Stimulated activated CD4-positive, alpha-beta T cell treated with anti-CD3 and anti-CD28 coated beads, Interleukin-1b, Interleukin-23, amount 100 ng/mL, for 48 hours (primary cell): ENCODE measurements around the gene ZNF787.
A peak's percentile ranks its signal among the peaks of the same experiment; 100 is the strongest.

Source experiments
- DNase-seq: peaks from one replicate; pipeline ENCODE4 v3.0.0-alpha.2; 2020

Gene ZNF787

GRCh38 chr19:56142897-56143434, 21.9 kb upstream of the ZNF787 start:
- no peak for DNase-seq

GRCh38 chr19:56142087-56142787, 21.1 kb upstream of the ZNF787 start:
- DNase-seq: no peak

DNA sequence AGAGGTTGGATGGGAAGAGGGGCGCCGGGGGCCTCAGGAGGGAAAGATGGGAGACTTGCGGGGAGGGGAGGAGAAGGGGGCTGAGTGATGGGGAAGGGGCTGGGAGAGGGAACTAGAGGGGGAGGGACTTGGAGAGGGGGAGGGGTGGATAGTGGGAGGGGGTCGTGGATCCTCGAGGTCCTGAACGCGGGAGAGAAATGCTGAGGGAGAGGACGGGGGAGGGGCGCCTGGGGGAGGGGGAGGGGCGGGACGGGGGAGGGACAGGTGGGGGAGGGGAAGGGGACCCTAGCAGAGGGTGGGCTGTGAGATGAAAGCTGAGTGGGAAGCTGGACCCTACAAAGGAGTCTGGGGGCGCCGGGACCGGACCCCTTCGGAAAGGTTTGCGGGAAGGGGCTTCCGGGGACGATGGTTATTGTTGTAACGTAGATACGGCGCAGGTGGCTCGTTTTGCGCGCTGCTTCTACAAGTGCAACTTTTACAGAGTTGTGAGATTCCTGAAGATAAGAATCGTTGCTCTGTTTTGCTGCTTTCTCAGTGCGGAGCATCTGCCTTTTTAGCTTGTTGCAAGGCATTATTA, 20.4 kb upstream of the ZNF787 start:
- DNase-seq: no peak

DNA sequence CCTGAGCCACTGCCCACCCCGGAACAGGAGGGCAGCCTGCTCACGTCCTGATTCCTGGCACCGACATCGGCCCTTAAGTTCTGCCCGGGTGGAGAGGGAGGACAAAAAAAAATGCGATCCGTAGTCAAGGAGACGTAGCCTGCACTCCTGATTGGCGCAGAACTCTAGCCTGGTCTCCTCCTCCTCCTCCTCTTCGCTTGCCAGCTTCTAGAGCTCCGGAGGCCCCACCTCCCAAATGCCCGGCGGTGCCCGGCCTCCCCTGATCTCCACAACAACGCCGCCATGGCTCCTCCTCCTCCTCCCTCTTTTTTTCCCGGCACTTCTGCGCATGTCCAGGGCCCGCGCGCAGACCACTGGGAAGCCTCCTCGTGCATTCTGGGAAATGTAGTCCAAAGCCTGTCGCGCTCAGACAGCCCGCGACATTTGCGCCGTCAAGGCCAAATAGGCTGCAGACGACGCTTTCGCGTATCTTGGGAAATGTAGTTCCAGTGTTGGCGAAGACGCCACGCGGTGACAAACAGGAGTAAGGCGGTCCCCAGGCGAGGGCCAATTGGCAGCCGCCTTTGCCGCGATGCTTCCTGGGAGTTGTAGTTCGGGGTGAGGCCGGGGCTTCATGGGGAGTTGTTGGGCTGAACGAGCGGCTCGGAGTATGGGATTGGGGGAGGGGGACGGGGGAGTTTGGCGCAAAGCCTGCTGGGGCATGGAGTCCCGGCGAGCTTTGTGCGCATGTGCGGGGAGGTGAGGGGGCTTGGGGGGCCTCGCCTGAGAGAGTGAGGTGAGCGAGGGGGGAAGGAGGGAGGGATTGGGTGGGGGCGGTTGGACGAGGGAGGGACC, 19.7 kb upstream of the ZNF787 start, which contains the start of gene ZNF444:
ZNF444 (plus strand) TSS at position 705 of the 834 bp plus-strand sequence. CDS start 5,625 bp downstream, outside the sequence.
- peak; percentile 99 for DNase-seq

DNA sequence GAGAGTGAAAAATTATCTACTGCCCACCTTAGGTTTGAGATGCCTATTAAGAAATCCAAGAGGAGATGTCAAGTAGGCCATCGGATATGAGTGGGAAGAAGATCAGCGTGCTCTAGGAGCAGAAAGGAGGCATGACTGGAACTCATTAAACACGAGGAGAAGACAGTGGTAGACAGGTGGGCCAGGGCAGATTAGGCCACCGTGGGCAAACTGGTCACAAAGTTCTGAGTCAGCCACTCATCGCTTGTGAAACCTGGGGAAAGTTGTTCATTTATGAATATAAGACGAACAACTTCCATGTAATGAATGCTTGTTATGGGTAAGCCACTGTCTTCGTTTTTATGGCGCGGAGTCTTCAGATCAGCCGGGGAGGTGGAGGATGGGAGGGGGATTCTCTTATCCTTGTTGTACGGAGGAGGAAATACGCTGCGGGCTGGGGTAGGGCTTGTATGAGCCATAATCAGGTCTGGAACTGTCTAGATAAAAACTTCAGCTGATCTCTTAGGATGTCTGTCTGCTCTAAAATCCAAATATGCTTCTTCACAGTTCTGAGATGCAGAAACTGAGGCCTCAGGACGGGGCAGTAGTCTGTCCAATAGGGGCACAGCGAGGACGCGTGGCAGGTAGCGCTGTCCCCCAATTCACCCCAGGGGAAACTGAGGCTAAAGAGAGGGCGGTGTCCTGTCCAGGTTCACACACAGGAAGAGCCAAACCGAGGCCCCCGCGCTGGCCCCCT, 18.9 kb upstream of the ZNF787 start:
- DNase-seq: peak; percentile 28

DNA sequence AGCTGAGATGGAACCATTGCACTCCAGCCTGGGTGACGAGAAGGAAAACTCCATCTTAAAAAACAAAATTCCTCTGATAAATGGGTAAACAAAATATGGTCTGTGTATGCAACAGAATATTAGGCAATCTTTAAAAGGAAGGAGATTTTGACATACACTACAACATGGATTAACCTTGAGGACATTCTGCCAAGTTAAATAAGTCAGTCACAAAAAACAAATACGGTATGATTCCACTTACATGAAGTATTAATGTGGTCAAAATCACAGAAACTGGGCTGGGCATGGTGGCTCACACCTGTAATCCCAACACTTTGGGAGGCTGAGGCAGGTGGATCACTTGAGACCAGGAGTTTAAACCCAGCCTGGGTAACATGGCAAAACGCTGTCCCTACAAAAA, 17.0 kb upstream of the ZNF787 start:
- no peak for DNase-seq

GRCh38 chr19:56137405-56137804, 16.3 kb upstream of the ZNF787 start:
- no peak for DNase-seq

DNA sequence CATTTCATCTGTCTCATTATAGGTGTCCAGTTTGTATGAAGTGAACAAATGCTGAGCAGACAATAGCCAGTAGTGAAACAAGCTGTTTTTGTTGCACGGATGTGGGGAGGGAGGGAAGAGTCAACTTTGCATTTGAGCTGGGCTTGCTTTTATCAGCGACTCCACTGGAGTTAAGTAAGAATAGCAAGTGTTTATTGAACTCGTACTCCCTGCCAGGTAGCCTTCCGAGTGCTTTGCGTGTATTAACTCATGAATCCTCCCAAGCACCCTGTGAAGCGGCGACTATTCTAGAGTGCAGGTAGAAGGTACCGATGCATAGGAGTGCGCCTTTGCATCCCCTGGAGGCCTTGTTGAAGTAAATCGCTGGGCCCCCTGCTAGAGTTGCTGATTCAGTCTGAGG, 15.3 kb upstream of the ZNF787 start:
- no peak for DNase-seq

GRCh38 chr19:56134654-56134921, 13.5 kb upstream of the ZNF787 start:
- DNase-seq: no peak

DNA sequence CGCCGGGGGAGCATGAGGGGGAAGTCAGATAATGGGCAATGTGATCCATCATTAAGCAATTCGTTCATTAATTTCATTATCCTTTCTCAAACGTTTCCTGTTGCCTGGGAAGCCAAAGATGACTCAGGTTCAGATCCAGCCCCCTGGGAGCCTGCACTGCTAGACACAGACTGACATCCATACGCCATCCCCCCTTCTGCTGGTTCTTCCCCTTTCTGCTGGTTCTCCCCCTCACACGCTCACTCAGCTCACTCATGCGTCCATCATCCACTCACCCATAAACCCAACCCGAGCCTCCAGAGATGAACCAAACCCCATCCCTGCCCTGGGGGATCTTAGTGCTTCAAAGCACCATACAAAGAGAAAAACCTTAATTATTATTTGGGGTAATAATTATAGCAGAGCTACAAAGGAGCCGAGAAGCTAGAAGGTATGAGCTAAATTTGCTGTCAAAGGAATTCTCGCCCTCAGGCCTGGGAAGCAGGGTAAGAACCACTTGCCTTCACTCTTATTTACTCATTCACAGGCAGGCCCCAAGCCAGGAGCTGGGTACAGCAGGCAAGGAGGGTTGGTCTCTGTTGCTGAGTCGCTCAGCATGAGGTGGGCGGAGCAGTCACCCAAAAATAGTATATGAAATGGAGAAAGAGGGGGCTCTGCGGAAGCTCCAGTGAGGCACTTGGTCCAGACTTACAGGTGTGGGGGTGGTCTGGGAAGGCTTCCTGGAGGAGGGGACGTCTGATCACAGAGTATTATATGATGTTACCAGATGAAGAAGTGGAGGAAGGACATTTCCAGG, 13.0 kb upstream of the ZNF787 start:
- no peak for DNase-seq

DNA sequence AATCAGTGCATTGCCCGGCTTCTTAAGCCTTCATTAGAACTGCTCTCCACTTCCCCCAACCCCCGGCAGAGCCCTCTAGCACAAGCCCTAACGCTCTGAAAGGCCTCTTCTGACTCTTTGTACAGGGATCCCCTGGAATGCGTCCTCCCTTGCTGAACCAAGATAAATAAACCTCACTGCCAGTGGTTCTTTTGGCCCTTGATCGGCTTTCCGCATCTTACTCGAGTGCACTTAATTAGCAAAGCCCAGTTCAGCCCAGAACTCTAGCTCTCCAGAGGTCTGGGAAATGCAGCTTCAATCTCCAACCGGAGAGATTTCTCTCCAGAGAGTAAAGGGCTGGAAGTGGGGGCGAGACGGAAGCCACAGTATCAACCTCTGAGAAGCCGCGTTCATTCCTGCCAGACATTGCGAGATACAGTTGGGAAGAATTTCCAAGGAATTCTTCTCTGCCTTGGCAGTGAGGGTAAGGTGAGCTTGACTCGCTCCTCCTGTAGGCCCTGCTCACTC, 11.3 kb upstream of the ZNF787 start:
- no peak for DNase-seq

DNA sequence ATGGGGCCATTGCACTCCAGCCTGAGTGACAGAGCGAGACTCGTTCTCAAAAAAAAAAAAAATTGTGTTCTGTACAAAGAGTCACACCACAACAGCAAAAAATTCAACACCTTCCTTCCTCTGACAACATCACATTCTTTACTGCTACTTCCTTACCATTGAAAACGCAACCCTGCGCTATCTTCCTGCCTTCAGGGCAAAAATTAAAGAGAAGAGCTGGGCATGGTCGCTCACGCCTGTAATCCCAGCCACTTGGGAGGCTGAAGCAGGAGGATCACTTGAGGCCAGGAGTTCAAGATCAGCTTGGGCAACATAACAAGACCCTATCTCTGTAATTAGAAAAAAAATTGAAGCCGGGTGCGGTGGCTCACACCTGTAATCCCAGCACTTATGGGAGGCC, 10.6 kb upstream of the ZNF787 start:
- no peak for DNase-seq

DNA sequence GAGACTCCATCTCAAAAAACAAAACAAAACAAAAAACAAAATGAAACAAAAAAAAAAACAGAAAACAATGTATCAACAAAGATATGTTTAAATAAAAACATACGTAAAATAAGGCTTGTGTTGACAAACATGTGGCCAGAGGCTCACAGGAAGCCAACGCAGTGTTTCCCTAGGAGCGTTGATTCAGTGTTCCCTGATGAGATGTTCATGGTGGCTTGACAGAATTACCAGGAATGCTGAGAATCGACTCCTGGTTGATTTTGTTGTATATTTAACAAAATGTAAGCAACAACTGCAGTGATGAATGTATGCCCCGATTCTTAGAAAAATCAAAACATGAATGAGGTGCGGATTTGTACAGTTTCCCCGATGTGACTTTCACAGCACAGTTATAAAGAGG, 8.9 kb upstream of the ZNF787 start:
- DNase-seq: no peak

DNA sequence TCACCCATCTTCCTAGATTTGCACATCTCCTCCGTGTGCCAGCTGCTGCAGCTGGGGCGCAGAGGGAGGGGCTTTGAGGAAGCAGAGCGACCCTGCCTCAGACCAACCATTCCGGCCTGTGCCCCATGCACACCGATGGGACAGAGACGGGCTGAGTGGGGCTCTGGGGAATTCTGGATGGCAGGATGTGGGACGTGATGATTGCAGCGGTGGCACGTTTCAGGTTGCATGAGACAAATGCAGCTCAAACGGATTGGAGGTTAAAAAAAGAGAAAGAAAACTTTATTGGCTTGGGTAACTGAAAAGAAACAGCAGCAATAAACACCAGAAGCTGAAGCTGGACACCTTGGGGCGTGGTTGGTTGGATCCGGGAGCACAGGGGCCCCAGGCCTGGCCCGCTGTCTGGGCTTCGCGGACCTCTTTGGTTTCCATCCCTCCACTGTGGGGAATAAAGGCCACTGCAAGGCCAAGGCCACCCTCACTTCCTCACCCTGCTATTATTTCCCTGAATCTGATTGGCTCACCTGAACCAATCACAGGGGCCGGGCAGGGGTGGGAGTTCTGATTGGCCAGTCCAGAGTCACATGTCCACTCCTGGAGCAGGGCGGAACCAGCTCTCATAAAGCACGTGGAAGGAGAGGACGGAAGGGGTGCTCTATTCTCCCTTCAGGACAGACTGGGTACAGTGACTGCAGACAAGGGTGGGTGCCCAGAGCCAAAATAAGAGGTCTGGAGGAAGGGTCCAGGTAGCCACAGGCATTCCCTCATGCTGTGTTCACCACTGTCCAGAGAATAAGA, 6.1 kb upstream of the ZNF787 start:
- no peak for DNase-seq

- no peak for DNase-seq
These were observed 4.9 kb upstream of the ZNF787 start for GRCh38 chr19:56125806-56126590.

- DNase-seq: no peak
These were observed 3.5 kb upstream of the ZNF787 start for GRCh38 chr19:56124578-56124977.

DNA sequence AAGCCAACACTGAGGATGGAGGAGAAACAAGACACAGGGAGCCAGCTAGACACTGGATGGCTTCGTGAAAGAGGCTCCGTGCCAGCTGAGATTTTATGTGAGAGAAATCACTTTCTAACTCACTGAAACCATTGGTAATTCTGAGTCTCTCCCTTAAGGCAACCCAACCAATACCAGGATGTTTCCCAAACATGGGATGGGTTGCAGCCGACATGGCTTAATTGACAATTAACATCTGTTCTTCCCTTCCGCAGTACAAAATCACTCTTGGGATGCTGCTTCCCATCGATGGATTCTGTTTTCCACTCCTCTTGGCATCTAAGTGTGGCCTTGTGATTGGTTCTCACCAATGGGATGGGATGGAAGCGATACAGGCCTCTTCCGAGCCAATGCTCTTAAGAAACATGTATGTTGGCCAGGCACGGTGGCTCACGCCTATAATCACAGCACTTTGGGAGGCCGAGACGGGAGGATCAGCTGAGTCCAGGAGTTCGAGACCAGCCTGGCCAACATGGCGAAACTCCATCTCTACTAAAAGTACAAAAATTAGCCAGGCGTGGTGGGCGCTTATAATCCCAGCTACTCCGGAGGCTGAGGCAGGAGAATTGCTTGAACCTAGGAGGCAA, 2.3 kb upstream of the ZNF787 start:
- DNase-seq: no peak

DNA sequence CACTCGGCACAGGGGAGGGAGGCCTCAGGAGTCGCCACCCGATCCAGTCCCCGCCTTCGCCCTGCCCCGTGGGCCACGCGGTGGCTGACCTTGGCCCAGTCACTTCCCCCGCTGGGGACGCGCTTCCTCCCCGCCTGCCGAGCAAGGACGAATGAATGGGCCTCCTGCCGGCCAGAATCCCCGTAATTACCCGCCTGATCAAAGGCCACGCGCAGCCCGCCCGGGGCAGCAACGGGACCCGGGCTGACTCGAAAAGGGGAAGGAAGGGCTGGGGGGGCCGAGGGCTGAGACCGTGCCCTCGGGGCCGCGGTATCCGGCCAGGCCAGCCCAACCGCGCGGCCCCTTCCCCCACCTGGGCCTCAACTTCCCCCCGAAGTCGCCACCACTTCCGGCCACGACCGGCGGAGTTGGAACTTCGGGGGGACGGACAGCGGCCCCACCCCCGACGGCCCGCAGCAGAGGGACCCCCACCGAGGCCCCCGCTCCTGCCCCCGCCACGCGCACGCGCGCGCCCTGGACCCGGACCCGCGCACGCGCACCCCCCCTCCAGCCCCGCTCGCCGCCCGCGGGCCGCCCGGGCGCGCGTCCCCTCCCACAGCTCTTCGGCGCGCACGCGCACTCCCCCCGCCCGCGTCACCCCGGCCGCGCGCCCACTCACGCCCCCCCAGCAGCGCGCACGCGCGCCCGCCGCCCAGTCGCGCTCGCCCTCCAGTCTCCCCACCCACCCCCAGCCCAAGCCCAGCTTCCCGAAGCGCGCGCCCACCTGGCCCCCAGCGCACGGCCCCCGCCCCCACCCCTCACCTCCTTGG, 520 bp downstream of the ZNF787 start:
- peak; percentile 76 for DNase-seq

- no peak for DNase-seq
These were observed 1.1 kb downstream of the ZNF787 start for GRCh38 chr19:56120002-56120370.
